ENCODE results near the gene NNMT. TPM values are rescaled to one million over a fixed set of nuclear protein-coding genes. Genes with fewer than 3 reads are reported as not detected.

NNMT gene
- total RNA-seq, 2 donors from 2014 or later: 83.7 to 240 TPM

DNA sequence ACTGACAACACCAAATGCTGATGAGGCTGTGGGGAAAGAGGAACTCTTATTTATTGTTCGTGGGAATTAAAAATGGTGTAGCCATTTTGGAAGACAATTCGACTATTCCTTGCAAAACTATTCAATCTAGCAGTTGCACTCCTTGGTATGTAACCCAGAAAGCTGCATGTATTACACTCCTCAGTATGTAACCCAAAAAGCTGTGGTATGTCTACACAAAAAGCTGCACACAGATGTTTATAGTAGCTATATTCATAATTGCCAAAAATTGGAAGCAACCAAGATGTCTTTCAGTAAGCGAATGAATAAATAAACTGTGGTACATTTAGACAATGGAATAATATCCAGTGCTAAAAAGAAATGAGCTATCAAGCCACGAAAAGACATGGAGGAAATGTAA, 4.9 kb downstream of the NNMT start:
- no peak for DNase-seq (ENCODE audit: low spot score)
- H3K27me3 ChIP-seq: no peaks in the 10 kb centered on the region
- peak overlapping the region in 1 of 2 donors; percentile 12 for H3K27ac ChIP-seq
- no peaks in the 10 kb centered on the region for H3K4me1 ChIP-seq
- peak overlapping the region; percentile 21 to 41 for H3K4me3 ChIP-seq
- TF ChIP-seq, protein P1, sequence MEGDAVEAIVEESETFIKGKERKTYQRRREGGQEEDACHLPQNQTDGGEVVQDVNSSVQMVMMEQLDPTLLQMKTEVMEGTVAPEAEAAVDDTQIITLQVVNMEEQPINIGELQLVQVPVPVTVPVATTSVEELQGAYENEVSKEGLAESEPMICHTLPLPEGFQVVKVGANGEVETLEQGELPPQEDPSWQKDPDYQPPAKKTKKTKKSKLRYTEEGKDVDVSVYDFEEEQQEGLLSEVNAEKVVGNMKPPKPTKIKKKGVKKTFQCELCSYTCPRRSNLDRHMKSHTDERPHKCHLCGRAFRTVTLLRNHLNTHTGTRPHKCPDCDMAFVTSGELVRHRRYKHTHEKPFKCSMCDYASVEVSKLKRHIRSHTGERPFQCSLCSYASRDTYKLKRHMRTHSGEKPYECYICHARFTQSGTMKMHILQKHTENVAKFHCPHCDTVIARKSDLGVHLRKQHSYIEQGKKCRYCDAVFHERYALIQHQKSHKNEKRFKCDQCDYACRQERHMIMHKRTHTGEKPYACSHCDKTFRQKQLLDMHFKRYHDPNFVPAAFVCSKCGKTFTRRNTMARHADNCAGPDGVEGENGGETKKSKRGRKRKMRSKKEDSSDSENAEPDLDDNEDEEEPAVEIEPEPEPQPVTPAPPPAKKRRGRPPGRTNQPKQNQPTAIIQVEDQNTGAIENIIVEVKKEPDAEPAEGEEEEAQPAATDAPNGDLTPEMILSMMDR (IDR thresholded peaks at IDR 0.05): no peak
- peaks cover 0 to 30% of the 10 kb centered on the region in 2 donors for H3K9me3 ChIP-seq
- peaks cover 43% of the 10 kb centered on the region for H3K36me3 ChIP-seq

DNA sequence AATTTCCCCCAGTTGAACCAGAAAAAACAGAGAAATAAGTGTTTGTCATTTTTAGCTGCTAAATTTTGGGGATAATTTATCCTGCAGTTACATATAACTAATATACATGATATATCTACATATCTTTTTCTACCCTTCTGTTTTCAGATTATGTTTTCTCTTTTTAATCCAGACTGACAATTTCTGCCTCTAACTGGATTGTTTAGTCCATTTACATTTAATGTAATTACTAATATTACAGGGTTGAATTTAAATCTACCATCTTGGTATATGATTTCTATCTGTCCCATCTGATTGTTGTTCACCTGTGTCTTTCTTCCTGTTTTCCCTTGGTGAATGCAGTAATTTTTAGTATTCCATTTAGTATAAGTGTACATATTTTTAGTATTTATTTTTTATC, 5.7 kb downstream of the NNMT start:
- Histone ChIP-seq H3K27ac (no peak overlapping the region), H3K9me3 (peaks cover 0 to 30% of the 10 kb centered on the region in 2 donors), H3K4me3 (no peak overlapping the region), H3K27me3 (no peaks in the 10 kb centered on the region), H3K4me1 (no peaks in the 10 kb centered on the region), H3K36me3 (peaks cover 43% of the 10 kb centered on the region)
- TF ChIP-seq, protein P1 (IDR thresholded peaks at IDR 0.05): no peak
- DNase-seq (ENCODE audit: low spot score): no peak

DNA sequence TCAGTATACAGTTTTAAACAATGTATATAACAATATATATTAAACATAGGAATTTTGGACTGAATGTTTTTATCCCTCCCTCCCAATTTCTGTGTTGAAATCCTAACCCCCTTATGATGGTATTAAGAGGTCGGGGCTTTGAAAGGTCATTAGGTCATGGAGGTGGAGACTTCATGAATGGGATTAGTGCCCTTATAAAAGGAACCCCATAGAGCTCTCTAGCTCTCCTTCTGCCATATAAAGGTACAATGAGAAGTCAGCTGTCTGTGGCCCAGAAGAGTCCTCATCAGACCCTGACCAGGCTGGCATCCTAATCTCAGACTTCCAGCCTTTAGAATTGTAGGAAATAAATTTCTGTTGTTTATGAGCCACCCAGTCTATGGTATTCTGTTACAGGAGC, 6.5 kb downstream of the NNMT start:
- H3K36me3 ChIP-seq: peaks cover 43% of the 10 kb centered on the region
- DNase-seq (ENCODE audit: low spot score): no peak

DNA sequence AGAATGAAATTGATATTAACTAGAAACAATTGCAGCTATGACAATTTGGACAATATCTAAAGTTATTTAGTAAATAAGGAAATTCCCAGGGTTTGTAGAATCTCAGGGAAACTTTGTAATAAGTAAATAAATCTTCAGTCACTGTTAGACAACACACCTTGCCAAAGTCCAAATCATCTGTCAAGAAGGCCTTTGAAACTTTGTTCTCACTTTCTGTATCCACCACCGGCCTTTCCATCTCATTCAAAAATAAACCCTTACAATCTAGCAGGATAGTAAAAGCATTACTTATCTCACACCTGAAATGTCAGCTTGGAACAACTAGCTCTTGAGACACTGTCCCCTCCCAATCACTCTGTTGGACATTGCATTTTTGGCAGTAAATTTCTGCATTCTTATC, 7.9 kb downstream of the NNMT start:
- no peak for DNase-seq (ENCODE audit: low spot score)
- H3K4me1 ChIP-seq: peaks cover 0 to 10% of the 10 kb centered on the region in 2 donors
- no peak overlapping the region for H3K4me3 ChIP-seq
- peaks cover 0 to 29% of the 10 kb centered on the region in 2 donors for H3K9me3 ChIP-seq
- peaks cover 32% of the 10 kb centered on the region for H3K36me3 ChIP-seq
- peak overlapping the region in 1 of 2 donors; percentile 52 for H3K27ac ChIP-seq
- TF ChIP-seq, protein P1 (IDR thresholded peaks at IDR 0.05): no peak
- H3K27me3 ChIP-seq: no peaks in the 10 kb centered on the region

More for the DNA sequence above, 6.5 kb downstream of the NNMT start:
- Histone ChIP-seq H3K9me3 (peaks cover 0 to 30% of the 10 kb centered on the region in 2 donors), H3K4me1 (no peaks in the 10 kb centered on the region), H3K27ac (no peak overlapping the region), H3K27me3 (no peaks in the 10 kb centered on the region), H3K4me3 (no peak overlapping the region)
- TF ChIP-seq, protein P1 (IDR thresholded peaks at IDR 0.05): no peak

DNA sequence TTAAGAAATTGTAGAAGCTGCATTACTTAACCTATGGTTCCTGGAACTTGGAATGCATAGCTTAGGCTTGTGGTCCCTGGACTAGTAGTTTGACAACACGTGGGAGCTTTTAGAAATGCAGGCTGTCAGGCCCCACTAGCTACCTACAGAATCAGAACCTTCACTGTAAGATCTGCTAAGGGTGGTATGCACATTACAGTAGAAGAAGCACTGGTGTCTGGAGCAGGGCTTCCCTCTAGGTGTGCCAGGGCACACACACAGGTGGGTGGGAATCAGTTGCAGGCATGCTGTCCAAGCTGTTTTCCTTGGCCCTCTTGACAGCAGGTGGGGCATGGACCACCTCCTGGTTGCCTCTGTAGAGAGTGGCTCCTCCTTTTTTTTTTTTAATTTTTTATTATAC, 8.8 kb downstream of the NNMT start:
- Histone ChIP-seq H3K27me3 (no peaks in the 10 kb centered on the region), H3K36me3 (peaks cover 28% of the 10 kb centered on the region), H3K4me3 (no peak overlapping the region), H3K27ac (no peak overlapping the region), H3K4me1 (peaks cover 0 to 13% of the 10 kb centered on the region in 2 donors), H3K9me3 (peaks cover 0 to 20% of the 10 kb centered on the region in 2 donors)
- TF ChIP-seq, protein P1 (IDR thresholded peaks at IDR 0.05): no peak
- DNase-seq (ENCODE audit: low spot score): no peak

Measured in right atrium auricular region (tissue), 2 donors.